Sigmoid colon (tissue), 7 donors: ENCODE data around the gene LRATD1. TPM values are rescaled to one million over a fixed set of nuclear protein-coding genes. Genes with fewer than 3 reads are reported as not detected.

Experiments used
- DNase-seq: peaks from one replicate; pipeline ENCODE4 v3.0.0-alpha.2; 2019
- H3K27ac ChIP-seq, 4 donors: fragments of 200-600 bp; sonication (generic); one replicate each; pipeline ENCODE4 v1.5.1; 2016 to 2019; ENCODE audit warnings: mild to moderate bottlenecking in 1 of 4
- H3K27me3 ChIP-seq, 3 donors: fragments of 200-600 bp; sonication (generic); one replicate each; pipeline ENCODE4 v1.5.1; 2019; ENCODE audit warnings: mild to moderate bottlenecking in 1 of 3
- H3K36me3 ChIP-seq, 4 donors: fragments of 200-600 bp; sonication (generic); one replicate each; pipeline ENCODE4 v1.5.1; 2016 to 2019
- H3K4me1 ChIP-seq, 4 donors: fragments of 200-600 bp; sonication (generic); one replicate each; pipeline ENCODE4 v1.5.1; 2017 to 2019
- H3K4me3 ChIP-seq, 4 donors: fragments of 200-600 bp; sonication (generic); one replicate each; pipeline ENCODE4 v1.5.1; 2017 to 2019; ENCODE audit warnings: mild to moderate bottlenecking in 2 of 4, moderate library complexity in 1 of 4
- H3K9me3 ChIP-seq, 4 donors: fragments of 200-600 bp in 3 of 4; sonication (generic) in 3 of 4; one replicate each; pipeline versions ENCODE4 v1.5.1 to v1.6.1; 2013 to 2019
- CTCF ChIP-seq, 4 experiments: fragments of 450-650 bp in 3 of 4; fragments of 200-600 bp in 1 of 4; IDR thresholded peaks; one replicate each; pipeline ENCODE4 v1.5.1; 2016 to 2019; ENCODE audit warnings: antibody characterized with exemption in 4 of 4, mild to moderate bottlenecking in 3 of 4, moderate library complexity in 2 of 4
- EP300 ChIP-seq, 4 donors: sonication (generic); formaldehyde crosslinking; IDR thresholded peaks; one replicate each; pipeline ENCODE4 v1.6.1; 2017; ENCODE audit warnings: antibody characterized with exemption in 4 of 4
- POLR2A ChIP-seq, 2 donors: fragments of 450-650 bp; IDR thresholded peaks; one replicate each; pipeline ENCODE4 v1.6.1; 2016; ENCODE audit warnings: antibody characterized with exemption in 2 of 2, mild to moderate bottlenecking in 2 of 2, moderate library complexity in 2 of 2
- POLR2AphosphoS5 ChIP-seq, 4 donors: sonication (generic); formaldehyde crosslinking; IDR thresholded peaks; one replicate each; pipeline ENCODE4 v1.6.1; 2017; ENCODE audit warnings: antibody characterized with exemption in 4 of 4
- WGBS, 2 donors: extraction: QIAGEN DNeasy Blood & Tissue Kit; methylation state at CpG; one replicate each; pipeline ENCODE4 v1.1.7; 2013; 5-methylcytosine and 5-hydroxymethylcytosine counted together
- intact Hi-C: fragments of 100-400 bp; cut with DNase I; formaldehyde crosslinking; loops from one replicate; pipeline ENCODE4 v1.15.1; 2023
- polyA plus RNA-seq, 3 donors: library from polyadenylated mRNA; stranded (reverse); fragments of 200-250 nt; gene quantifications; one replicate each; pipeline ENCODE4 v1.2.3, GENCODE V29; 2013
- total RNA-seq, 4 donors: library from RNA; depleted of rRNA; stranded (reverse); fragments of >200 nt; gene quantifications; one replicate each; pipeline ENCODE4 v1.1.0, GENCODE V29; 2016
- donor health status: healthy with polysubstance abuse.
- donor health status: Bipolar disorder and iron deficiency.
- donor health status: healthy.

The LRATD1 gene
- total and polyA plus RNA-seq, 7 donors, result 2.7 to 40.6 (median 5.7) TPM

GRCh38 chr2:14681608-14682007 is 49.1 kb downstream of the LRATD1 start:
- no peak for DNase-seq
- Histone ChIP-seq H3K27me3 (no peaks in the 10 kb centered on the region), H3K27ac (no peak overlapping the region), H3K4me1 (no peaks in the 10 kb centered on the region), H3K4me3 (no peak overlapping the region), H3K9me3 (no peaks in the 10 kb centered on the region), H3K36me3 (no peaks in the 10 kb centered on the region)
- intact Hi-C loops, result no loop called here
- 92 to 95% methylated on average over 3 of the region's 3 CpGs for WGBS, 2 donors
- TF ChIP-seq POLR2AphosphoS5 (IDR thresholded peaks at IDR 0.05) (no peak), POLR2A (IDR thresholded peaks at IDR 0.05) (no peak), CTCF (IDR thresholded peaks at IDR 0.05) (no peak), EP300 (IDR thresholded peaks at IDR 0.05) (no peak)
